DOHH2 (cell line): Measurements from ENCODE around the gene SBF1.

Experiments
- CTCF ChIP-seq: fragments of 200-600 bp; sonication (generic); IDR thresholded peaks from one replicate; pipeline ENCODE4 v1.5.1; 2014; ENCODE audit warnings: antibody characterized with exemption, mild to moderate bottlenecking, low read depth, low read length; ENCODE audit not compliant: poor library complexity, severe bottlenecking
- EZH2phosphoT487 ChIP-seq: fragments of 200-600 bp; sonication (generic); IDR thresholded peaks from 2 replicates; pipeline ENCODE4 v1.6.1; 2017; ENCODE audit warnings: borderline replicate concordance, mild to moderate bottlenecking, antibody characterized with exemption, low read length, moderate library complexity, mixed read lengths

GRCh38 chr22:50479721-50480120 is 4.9 kb upstream of the SBF1 start:
- no peak for TF ChIP-seq CTCF
- no peak for TF ChIP-seq EZH2phosphoT487
